PC-3 (cell line): ENCODE measurements around the gene DNM2.

ENCODE experiments used
- EZH2 ChIP-seq: fragments of 300-600 bp; sonication (generic); IDR thresholded peaks from one replicate; pipeline ENCODE4 v1.6.1; 2017; ENCODE audit warnings: antibody characterized with exemption, mild to moderate bottlenecking, low read length; ENCODE audit not compliant: unreplicated experiment
- EZH2phosphoT487 ChIP-seq: fragments of 300-600 bp; sonication (generic); IDR thresholded peaks from 2 replicates; pipeline ENCODE4 v1.6.1; 2018; ENCODE audit warnings: mild to moderate bottlenecking, antibody characterized with exemption, low read length, borderline replicate concordance
- TF ChIP-seq, protein P1 (sequence below): fragments of 300-600 bp; sonication (generic); conservative IDR thresholded peaks from 2 replicates; pipeline ENCODE4 v1.5.1; 2017; ENCODE audit warnings: antibody characterized with exemption, low read depth, mild to moderate bottlenecking, low read length

DNA sequence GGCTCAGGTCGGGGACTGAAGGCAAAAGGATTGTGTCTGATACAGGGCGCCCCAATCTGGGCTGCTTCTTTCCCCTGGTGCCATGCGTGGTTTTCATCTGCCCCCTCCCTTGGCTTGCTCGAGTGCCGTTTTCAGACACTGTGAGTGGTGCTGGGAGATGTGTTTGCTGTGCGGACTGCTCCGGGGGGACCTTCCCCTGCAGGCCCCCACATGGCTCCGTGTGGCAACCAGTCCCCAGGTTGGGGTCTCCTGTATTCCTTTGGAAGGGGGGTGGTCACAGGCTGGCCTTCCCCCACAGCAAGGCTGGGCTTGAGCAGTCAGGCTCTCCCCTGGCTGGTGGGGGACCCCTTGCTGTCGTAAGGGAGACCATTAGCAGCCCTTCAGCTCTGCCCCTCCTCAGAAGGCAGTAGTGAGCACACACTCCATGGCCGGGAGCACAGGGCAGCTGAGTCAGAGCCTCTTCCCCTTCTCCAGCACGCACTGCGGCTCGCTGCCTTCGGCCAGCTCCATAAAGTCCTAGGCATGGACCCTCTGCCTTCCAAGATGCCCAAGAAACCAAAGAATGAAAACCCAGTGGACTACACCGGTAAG is 37.2 kb upstream of the DNM2 start:
- TF ChIP-seq, protein P1, sequence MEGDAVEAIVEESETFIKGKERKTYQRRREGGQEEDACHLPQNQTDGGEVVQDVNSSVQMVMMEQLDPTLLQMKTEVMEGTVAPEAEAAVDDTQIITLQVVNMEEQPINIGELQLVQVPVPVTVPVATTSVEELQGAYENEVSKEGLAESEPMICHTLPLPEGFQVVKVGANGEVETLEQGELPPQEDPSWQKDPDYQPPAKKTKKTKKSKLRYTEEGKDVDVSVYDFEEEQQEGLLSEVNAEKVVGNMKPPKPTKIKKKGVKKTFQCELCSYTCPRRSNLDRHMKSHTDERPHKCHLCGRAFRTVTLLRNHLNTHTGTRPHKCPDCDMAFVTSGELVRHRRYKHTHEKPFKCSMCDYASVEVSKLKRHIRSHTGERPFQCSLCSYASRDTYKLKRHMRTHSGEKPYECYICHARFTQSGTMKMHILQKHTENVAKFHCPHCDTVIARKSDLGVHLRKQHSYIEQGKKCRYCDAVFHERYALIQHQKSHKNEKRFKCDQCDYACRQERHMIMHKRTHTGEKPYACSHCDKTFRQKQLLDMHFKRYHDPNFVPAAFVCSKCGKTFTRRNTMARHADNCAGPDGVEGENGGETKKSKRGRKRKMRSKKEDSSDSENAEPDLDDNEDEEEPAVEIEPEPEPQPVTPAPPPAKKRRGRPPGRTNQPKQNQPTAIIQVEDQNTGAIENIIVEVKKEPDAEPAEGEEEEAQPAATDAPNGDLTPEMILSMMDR, result no peak
- TF ChIP-seq EZH2, result no peak
- TF ChIP-seq EZH2phosphoT487, result no peak
